HG03025 (cell line): ENCODE data around the gene TDRD1.

Source experiments
- ATAC-seq: cut with Tn5 transposase; IDR thresholded peaks from one replicate; pipeline ENCODE4 v1.9.1; 2021; ENCODE audit warnings: mild to moderate bottlenecking, moderate library complexity; ENCODE audit not compliant: unreplicated experiment, low FRiP score

Gene TDRD1

DNA sequence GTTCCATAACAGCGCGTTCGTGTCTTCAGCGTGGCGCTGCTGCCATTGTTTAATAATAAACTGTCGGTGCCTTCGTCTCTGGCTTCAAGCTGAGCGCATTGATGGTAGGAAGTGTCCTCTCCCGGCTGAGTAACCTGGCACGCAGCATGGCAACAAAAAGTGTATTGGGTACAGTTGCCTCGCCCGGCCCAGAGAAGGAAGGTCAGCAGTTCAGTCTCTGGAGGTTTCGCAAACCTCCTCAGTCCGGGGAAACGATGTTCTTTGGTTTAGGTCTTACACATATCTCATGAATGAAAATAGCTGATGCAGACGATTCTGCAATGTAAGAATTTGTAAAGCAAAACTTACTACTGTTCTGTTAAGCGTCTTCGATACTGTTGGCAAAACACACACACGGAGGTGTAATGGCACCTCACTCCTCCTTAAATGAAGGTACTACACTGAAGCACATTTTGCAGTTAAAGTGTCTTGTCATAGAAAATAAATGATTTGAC is 4.4 kb upstream of the TDRD1 start:
- no peak for ATAC-seq

DNA sequence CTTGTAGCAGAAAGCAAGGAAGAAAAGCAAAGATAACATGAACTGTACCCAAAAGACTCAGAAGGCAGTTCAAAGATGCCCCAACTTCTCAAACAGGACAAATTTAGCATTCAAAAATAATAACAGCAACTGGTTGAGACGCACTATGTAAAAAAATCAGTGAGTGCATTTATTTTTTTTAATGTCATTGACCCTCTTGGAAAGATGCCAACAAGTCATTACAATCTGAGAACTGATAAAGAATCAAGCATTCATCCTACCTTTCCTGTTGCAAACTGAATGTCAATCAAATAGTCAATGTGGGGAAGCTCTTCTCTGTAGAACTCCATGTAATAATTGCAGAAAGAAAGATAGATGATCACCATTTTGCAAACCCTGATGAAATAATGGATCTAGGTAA is 3.5 kb upstream of the TDRD1 start:
- ATAC-seq: no peak

DNA sequence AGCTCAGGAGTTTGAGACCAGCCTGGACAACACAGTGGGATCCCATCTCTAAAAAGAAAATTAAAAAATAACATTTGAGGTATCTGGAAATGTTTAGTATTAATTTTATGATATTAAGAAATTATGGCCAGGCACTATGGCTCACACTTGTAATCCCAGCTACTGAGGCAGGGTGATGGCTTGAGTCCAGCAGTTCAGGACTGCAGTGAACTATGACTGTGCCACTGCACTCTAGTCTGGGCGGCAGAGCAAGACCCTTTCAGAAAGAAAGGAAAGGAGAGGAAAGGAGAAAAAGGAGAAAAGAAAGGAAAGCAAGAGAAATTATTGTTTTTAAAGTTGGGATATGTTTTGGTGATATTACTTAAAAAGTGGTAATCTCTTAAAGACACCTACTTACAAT is 2.6 kb upstream of the TDRD1 start:
- ATAC-seq: no peak

DNA sequence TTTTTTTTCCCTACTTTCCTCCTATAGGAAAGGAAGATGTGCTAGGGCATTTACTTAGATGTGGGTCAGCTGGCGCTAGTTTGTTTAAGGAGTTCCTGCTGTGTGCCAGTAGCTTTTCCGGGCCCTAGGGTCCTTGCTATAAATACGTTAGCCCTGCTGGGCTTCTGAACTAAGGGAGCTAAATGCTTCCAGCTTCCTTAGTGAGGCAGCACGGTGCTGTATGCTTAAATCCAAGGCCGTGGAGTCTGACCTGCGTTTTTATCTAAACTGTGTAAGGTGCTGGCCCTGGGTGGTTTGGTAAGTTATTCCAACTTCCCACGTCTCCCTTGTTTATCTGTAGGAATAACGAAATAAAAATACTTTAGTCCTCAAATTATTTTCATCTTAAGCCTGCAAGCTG is 594 bp downstream of the TDRD1 start:
- ATAC-seq: no peak

DNA sequence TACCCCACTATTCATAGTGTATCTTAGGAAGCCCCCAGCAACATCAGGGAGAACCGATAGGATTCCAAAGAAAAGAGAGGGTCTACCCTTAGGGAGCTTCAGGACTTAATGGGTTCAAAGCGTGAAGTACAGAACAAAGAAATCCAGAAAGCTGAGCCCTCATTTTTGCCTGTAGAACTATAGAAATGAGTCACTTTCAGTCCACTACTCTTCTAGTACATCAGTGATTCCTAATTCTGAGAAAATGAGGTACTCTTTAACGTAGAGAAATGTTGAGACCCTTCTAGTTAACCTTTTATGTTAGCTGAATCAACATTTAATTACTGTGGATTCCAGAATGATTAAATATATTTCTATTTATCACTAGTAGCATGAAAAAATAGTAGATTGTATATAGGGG is 1.8 kb downstream of the TDRD1 start:
- ATAC-seq: no peak

DNA sequence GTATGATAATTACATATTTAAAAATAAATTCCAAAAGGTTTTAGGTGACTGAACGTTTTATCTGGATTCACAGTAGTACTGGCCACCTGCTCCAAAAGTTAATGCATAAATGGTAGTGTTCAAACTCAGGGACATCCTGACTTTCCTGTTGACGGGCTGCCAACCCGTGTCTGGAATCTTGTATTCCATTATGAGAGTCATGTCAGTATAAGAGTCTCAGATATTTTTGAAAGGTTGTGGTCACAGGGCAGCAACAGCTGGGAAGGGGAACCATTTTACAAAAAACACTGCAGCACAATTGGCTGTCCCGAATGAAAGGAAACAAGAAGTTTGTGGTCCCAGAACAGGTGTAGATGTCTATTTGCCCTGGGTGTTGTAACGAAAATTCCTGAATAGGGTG is 2.8 kb downstream of the TDRD1 start:
- ATAC-seq: no peak

DNA sequence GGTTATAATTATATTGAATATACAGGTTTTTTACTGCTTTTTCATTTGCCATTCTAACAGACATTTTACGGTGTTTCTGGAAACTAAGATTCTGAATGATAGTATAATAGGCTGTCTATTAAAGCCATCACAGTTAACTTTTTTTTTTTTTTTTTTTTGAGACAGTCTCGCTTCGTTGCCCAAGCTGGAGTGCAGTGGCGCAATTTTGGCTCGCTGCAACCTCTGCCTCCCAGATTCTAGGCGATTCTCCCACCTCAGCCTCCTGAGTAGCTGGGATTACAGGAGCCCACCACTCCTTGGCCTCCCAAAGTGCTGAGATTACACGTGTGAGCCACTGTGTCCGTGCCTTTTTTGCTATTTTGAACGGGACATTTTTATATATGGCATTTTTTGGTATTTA is 4.4 kb downstream of the TDRD1 start:
- no peak for ATAC-seq

DNA sequence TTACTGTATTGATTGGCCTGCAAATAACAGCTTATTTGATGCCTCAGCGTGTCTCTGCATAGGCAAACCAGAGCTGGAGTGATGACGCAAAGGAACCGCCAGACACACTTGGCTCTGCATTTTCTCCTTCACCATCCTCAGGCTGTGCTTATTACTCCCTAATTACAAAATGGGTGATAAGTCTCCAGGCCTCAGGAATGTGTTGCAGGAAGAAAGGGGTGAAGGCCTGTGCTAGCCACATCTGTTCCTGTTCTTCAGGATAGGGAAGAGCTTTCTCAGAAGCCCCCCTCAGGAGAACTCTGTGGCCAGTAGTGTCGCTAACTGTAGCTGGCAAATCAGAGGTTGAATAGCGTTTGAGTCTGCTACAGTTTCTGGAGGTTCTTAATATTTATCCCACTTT is 5.1 kb downstream of the TDRD1 start:
- no peak for ATAC-seq

DNA sequence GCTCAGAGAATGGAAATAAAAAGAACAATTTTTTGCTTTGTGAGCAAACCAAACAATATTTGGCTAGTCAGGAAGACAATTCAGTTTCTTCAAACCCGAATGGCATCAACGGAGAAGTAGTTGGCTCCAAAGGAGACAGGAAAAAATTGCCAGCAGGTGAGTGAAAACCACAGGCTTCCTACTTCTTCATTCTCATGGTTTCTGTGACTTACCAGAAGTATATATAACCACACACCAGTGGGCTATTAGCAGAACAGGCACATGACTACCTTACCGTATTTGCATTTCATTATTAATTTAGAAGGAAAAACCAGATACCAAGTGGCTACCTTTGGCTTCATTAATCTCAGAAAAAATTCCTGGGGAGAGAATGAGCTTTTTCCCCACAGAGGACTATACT is 8.8 kb downstream of the TDRD1 start:
- no peak for ATAC-seq

DNA sequence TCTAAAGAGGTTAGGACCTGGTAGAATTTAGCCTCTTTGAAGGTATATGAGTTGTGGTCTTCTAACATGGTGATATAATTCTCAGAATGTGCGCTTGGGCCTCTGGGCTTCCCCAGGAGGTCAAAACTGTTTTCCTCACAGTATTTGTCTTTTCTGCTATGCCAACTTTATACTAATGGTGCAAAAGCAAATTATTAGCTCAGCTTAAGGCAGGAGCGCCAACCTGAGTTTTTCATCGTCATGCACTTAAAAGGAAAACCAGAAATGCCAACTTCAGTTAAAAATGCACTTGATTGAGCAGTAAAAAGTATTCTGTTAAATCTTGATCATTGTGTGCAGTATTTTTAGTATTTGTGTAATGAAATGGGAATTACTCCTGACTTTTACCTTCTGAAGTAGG is 9.7 kb downstream of the TDRD1 start:
- ATAC-seq: no peak

DNA sequence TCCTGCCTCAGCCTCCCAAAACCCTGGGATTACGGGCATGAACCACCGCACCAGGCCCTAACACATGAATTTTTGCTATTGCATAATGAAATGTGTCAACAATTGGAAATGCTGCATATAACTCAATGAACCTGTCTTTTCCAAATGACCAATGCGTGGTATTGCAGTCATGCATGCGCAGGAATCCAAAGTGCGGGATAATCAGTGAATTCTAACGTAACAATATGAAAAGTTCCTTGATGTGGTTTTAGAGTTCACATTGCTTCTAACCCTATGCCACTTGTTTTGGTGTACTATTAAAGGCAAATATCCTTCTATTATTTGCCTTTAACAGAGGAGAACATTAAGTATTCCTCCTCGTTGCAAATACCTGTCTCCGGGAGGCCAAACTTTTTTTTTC is 10.5 kb downstream of the TDRD1 start:
- no peak for ATAC-seq

DNA sequence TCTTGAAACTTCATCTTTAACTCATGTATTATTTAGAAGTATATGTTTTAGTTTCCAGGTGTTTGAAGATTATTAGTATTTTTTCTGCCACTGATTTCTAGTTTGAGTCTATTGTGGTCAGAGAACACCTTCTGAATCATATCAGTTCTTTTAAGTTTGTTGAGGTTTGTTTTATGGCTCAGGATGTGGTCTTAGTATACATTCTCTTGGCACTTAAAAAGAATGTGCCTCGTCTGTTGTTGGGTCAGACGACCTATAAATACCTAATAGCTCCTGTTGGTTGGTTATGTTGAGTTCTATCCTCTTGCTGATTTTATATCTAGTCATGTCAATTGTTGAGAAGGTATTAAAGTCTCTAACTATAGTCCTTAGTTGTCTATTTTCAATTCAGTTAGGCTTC is 15.9 kb downstream of the TDRD1 start:
- peak; percentile 49 for ATAC-seq

DNA sequence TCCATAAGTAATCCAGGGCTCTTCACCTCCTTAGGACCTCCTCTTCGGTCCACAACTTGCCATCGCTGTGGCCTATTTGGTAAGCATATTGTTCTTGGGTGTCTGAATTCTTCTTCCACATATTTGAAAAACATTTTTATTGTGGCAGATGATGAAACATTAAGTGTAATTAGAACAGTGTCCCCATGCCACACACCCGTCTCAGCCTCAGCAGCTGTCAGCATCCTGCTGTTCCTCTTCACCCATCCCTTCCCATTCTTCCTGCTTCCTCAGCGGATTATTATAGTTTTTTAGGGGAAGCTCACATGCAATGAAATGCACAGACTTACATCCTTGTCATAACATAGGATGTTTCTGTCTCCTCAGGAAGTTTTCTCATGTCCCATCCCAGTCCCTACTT is 20.1 kb downstream of the TDRD1 start:
- no peak for ATAC-seq

DNA sequence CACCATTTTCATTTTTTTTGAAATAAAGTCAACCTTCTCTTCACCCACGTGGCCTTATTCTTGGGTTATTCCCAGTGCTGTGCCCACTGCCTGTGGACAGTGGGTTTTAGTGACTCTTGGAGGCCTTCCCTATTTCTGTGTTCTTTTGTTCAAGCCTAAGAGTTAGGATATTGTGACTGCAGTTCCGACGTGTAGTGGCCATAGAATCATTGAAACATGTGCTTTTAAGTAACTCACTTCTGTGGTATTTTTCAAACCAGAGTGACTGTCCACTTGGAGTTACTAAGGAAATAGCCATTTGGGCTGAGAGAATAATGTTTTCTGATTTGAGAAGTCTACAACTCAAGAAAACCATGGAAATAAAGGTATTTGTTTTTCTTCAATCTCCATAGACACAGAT is 23.7 kb downstream of the TDRD1 start:
- ATAC-seq: no peak

DNA sequence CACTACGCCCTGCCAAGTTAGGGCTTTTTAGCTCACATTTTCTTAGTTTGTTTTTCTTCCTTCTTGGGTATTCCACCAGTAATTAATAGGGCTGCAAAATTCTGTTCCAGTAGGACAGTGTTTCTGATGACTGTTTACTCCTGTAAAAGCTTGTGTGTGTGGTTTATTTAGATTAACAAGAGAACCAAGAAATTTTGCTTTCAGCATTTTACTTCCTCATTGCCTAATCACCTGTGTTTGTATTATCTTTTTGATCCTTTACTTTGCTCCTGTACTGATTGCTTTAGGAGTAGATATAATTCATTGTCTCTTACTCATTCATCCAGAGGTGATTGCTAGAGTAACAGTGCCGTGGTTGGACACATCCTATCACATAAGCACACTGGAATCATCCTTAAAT is 27.7 kb downstream of the TDRD1 start:
- no peak for ATAC-seq

DNA sequence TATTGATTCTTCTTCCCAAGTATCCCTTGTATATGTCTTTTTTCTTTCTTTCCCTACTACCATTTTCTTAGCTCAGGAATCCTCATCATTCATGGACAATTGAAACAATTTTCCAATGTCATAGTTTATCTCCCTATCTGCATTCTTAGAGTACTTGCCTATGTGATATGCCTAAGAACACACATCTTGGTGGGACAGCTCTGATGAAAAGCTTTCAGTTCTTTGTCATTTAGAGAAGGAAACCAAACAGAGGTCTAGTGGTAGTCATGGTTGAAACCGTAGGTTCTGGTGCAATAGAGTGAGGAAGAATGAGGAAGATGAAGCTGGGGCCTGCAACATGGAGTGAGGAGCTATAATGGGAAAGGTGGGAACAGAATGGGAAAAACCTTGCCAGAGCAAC is 28.2 kb downstream of the TDRD1 start:
- no peak for ATAC-seq

DNA sequence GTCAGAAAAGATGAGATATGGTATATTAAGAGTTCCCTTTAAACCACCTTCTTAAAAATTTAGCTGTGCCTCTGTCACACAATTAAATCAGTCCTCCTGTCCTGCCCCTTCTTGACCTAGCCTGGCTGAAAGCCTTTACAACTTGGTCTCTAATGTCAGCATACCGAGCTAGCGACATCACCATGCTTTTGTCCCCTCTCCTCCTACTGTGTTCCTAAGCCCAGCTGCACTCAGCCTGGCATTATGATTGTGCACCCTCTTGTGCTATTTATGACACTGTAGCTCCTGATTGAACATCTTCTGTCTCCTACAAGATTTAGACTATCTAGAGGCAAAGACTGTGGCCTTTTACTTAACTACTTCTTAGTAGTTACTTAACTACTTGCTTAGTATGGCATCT is 29.2 kb downstream of the TDRD1 start:
- no peak for ATAC-seq

DNA sequence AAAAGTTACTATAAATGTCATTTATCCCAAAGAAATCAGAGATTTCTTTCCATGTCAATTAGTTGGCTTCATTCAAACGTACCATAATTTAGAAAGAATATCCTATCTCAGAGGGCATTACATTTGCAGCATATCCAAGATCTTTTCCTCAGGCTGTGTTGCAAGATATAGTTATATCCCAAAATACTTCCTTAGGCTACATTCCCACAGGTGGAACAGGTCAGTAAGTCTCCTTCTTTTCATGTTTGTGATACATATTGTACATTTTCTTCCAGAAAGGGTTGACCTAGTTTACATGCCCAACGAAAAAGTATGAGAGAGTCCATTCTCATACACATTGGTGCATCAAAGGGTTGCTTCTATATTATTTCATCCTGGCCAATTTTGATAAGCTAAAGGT is 33.0 kb downstream of the TDRD1 start:
- ATAC-seq: no peak

DNA sequence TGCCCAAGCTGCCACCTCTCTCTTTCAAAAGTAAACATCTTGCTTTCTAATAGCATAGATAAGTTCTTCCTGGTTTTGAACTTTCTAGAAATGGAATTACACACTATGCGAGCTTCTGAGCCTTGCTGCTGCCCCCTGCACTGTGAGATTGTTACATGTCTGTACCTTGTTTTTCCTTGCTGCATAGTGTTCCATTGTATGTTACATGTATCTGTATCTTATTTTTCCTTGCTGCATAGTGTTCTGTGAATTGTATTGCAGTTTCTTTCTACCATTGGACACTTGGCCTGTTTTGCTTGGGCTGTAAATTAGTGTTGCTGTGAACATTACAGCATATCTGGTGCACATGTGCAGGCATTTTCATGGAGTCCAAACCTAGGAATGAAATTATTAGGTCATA is 35.9 kb downstream of the TDRD1 start:
- no peak for ATAC-seq

DNA sequence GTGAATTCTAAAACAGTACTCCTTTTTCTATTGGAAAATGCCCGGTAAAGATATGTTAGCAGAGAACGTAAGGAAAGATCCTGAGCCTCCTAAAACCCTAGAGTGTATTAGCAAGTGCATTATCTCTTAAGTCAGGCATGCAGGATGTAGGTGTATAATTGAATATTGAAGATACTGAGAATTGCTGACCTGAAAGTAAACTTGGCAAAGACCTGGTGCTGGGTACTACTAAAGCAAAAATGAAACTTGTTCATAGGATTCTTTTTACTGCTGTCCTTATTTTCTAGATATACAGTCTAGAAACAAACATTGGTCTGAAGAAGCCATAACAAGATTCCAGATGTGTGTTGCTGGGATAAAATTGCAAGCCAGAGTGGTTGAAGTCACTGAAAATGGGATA is 41.1 kb downstream of the TDRD1 start:
- no peak for ATAC-seq

DNA sequence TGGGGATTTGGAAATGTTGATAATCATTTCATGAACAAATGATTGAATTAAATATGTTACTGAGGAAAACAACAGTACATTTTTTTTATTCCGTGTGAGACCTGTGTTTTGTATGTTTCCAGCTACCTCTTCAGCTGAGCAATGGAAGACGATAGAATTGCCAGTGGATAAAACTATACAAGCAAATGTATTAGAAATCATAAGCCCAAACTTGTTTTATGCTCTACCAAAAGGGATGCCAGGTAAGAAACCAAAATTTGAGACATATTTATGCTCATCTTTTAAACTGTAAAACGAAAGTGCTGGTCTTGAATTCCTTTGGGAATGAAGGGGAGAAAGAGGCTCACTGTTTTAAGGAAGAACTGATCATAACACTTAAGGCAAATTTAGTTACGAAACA is 42.1 kb downstream of the TDRD1 start:
- ATAC-seq: no peak

DNA sequence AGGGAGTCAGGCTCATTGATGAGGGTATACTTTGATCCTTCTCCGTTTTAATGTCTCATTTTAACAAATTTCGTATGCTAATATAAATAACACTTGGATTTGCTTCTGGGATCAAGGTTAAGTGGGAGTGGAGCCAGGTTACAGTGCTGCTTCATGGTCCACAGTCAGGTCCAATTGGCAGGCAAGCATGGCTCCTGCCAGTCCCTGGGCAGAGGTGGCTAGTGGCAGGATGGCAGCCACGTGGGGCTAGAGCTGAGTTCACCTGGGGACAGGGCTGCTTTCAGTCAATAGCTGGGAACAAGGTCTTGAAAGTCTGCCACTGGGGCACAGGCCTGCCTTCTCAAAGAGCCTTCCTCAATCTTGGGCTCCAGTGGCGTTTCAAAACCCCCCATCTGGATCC is 43.9 kb downstream of the TDRD1 start:
- no peak for ATAC-seq

DNA sequence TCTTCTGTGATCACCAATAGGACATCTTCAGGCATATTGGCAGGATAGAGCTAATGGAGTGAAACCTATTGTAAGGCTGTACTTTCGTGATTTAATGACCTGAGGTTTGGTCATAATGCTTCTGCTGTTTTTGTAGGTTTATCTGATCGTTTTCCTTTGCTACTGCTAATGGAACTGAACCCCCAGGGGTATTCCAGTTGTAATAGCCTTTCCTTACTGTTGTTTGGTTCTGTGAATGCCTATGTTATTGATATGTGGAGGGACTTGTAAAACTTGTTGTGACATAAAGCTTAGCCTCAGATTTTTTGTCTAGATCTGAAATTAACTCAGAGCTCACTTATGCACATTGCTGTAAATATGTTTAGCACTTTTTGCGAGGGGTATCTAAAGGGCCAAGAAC is 49.0 kb downstream of the TDRD1 start:
- no peak for ATAC-seq
